GM12875 (cell line): ENCODE measurements around the gene CCDC74A.
"Not testable (repeated sequence)": the region's sequence is repeated elsewhere in the genome, so short reads cannot be mapped to it uniquely, and the experiment has no call there.

Experiments used
- H3K4me3 ChIP-seq: one replicate; pipeline ENCODE4 v1.5.1; 2011; ENCODE audit warnings: low read depth, low read length, control low read depth
- CTCF ChIP-seq: IDR thresholded peaks from 2 replicates; pipeline ENCODE4 v1.5.1; 2011; ENCODE audit warnings: low read depth, mild to moderate bottlenecking, control low read depth, inconsistent platforms, low read length, moderate library complexity, borderline replicate concordance; ENCODE audit not compliant: insufficient read depth

CCDC74A gene

DNA sequence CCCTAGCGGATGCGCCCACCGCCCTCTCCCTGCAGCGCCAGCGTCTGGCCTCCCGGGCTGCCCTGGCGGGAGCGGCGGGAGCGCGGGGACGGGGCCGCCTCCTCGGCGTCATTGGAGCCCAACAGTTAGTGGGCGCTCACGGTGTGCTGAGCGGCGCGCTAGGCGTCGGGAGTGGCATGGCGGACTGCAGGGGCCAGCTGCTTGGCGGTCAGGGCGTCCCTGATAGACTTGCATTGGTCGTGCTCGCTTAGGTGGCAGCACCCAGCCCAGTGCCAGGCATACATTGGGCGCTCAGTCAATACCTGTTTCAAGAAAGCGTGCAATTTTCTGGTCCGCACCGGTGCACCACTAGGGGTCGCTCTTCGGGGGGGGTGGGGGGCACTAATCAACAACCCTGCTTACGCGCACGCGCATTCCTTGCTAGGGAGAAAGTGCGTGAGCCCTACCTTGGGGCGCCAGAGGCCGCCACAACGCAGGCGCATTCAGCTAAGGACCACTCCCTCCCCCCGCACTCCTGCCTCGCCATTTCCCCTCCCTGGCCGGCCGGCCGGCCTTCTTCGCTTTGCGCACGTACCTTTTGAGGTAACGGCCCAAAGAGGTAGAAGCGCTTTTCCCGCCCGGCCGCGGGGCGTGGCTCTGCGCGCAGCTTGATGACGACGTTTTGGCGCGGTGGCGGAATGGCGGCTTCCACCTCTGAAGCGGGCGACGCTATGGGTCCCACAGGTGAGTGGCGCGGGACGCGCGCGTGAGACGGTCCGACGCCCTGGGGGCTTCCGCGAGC, 35.1 kb upstream of the CCDC74A start:
- peak overlapping the region; percentile 97 for H3K4me3 ChIP-seq

GRCh38 chr2:131493199-131493968, 34.3 kb upstream of the CCDC74A start:
- TF ChIP-seq CTCF: no peak
- H3K4me3 ChIP-seq: peak overlapping the region; percentile 97

More for the DNA sequence above, 35.1 kb upstream of the CCDC74A start:
- peak; percentile 78 for TF ChIP-seq CTCF

DNA sequence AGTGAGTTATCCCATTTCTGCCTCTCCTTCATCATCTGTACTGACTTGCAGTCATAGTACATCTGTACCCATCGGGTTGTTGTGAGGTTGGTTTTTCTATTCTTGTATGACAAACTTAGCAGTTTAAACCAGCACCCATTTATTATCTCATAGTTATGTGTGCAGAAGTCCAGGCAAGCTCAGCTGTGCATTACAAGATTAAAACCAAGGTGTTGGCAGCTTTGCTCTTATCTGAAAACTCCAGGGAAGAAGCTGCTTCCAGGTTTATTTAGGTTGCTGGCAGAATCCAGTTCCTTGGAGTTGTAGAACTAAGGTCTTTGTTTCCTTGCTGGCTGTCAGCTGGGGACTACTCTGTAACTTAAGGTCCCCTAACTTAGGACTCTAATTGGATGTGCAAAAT, 32.2 kb upstream of the CCDC74A start:
- H3K4me3 ChIP-seq: not testable (repeated sequence)

- not testable (repeated sequence) for H3K4me3 ChIP-seq
Measured at GRCh38 chr2:131498321-131498973, 29.2 kb upstream of the CCDC74A start.

DNA sequence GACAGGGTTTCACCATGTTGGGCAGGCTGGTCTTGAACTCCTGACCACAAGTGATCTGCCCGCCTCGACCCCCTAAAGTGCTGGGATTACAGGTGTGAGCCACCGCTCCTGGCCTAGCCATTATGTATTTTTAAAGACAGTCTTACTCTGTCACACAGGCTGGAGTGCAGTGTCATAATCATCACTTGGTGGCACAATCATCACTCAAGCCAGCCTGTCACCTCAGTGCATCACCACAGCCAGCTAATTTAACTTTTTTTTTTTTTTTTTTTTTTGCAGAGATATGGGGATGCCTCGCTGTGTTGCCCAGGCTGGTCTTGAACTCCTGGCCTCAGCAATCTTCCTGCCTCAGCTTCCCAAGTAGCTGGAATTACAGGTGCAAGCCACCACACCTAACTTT, 24.1 kb upstream of the CCDC74A start:
- H3K4me3 ChIP-seq: not testable (repeated sequence)

DNA sequence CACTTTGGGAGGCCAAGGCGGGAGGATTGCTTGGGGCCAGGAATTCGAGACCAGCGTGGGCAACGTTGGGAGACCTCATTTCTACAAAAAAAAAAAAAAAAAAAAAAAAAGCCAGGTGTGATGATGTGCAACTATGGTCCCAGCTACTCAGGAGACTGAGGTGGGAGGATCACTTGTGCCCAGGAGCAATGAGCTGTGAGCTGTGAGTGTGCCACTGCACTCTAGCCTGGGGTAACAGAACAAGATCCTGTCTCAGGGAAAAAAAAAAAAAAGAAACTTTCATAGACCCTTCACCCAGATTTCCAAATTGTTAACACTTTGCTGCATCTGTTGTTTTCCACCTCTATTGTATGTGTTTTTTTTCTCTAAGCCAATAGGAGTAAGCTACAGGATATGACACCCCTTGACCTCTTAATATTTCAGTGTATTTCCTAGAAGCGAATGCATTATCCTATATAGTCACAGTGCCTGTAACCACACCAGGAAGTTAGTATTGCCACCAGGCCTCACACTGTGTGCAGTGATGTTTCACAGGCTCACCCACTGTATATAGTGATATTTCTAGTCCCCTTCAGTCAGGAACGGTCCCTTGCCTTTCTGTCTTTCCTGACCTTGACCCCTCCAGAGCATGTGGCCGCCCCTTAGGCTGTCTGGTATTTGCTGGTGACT, 23.5 kb upstream of the CCDC74A start:
- H3K4me3 ChIP-seq: not testable (repeated sequence)

DNA sequence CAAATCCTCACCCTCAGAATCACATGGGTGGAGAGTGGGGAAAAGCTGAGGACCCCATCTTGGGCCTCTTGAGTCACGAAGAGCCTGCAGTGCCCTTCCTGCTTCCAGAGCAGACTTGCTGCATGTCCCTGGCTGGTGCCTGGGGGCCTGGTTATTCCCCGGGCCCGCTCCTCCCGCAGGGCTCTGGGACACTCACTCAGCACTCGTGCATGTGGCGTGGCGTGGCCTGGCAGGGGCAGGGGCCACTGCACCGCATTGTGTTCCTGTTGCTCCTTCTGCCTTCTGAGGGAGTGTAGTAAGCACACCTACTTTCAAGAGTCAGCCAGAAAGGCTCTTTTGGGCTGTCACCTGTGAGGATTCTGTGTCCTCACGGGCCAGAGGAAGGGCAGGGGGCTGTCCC, 18.1 kb upstream of the CCDC74A start:
- no peak overlapping the region for H3K4me3 ChIP-seq
- no peak for TF ChIP-seq CTCF

- peak; percentile 15; the same call in 1 of the 2 replicates for TF ChIP-seq CTCF
- H3K4me3 ChIP-seq: not testable (repeated sequence)
Measured at GRCh38 chr2:131511291-131511968, 16.3 kb upstream of the CCDC74A start.

DNA sequence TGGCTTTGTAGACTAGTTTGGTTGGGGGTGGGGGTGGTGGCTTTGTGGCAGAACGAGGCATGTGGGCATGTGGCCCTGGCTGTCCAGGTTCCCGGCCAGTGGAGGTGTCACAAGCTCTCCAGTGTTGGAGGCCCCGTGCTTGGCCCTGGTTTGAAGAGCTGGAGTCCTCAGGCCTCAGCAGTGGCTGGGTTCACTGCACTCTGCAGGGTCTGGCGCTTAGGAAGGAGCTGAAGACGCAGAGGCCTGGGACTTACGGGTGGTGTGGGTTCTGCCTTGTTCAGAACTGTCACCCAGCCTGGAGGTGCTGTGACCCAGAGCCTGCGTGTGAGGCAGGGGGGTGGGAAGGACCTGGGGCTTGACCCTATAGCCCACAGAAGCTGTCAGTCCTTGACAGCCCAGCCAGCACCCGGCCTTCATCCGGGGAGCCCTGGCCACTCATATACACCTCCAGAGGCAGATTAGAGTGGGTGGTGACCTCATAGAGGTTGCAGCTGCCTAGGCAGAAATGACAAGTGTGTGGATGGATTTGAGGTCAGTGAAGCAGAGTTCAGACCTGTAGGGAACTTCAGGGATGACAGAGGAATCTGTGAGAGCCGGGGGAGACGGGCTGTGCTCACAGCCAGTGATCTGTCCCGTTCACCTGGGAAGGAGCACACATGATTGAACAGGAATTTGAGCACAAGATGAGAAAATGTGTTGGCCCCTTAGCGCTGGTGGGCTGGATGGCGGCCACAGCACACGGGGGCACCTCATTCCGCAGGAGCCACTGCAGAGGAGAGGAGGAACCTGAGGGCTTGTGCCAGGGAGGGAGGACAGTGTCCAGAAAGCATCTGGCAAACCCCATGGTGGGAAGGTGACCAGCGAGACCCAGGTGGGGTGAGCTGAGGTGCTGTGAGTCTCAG, 15.5 kb upstream of the CCDC74A start:
- H3K4me3 ChIP-seq: not testable (repeated sequence)

- not testable (repeated sequence) for H3K4me3 ChIP-seq
Measured at GRCh38 chr2:131514408-131515166, 13.1 kb upstream of the CCDC74A start.

DNA sequence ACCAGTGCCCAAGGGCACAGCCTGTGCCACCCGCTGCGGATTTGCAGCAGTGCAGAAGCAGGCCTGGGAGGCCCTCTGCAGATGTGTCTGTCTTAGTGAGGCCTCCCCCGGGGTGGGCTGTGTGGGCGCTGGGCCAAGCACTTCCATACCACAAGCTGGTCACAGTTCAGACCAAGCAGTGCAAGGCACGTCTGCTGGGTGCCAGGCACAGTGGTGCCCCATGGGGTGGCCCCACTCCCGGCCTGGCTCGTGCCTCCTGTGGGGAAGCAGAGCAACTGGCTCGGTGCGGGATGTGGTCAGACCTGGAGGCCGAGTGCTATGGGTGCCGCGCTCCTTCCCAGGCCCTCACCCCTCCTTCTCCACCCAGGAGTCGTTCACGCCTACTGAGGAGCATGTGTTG, 12.5 kb upstream of the CCDC74A start:
- not testable (repeated sequence) for H3K4me3 ChIP-seq
